ENCODE results near the gene GPLD1. TPM values are rescaled to one million over a fixed set of nuclear protein-coding genes. Genes with fewer than 3 reads are reported as not detected.

The GPLD1 gene
- 0.15 and 0.17 TPM in 2 replicates for total RNA-seq

GRCh38 chr6:24489470-24489869 is at the start of gene GPLD1:
GPLD1 (minus strand) TSS chr6:24489578; CDS start chr6:24489511, 67 bp downstream.

GRCh38 chr6:24494821-24495795 is 5.7 kb upstream of the GPLD1 start, which contains the start of gene ALDH5A1:
ALDH5A1 (plus strand) TSS chr6:24494969; CDS start chr6:24494997, 28 bp downstream.

DNA sequence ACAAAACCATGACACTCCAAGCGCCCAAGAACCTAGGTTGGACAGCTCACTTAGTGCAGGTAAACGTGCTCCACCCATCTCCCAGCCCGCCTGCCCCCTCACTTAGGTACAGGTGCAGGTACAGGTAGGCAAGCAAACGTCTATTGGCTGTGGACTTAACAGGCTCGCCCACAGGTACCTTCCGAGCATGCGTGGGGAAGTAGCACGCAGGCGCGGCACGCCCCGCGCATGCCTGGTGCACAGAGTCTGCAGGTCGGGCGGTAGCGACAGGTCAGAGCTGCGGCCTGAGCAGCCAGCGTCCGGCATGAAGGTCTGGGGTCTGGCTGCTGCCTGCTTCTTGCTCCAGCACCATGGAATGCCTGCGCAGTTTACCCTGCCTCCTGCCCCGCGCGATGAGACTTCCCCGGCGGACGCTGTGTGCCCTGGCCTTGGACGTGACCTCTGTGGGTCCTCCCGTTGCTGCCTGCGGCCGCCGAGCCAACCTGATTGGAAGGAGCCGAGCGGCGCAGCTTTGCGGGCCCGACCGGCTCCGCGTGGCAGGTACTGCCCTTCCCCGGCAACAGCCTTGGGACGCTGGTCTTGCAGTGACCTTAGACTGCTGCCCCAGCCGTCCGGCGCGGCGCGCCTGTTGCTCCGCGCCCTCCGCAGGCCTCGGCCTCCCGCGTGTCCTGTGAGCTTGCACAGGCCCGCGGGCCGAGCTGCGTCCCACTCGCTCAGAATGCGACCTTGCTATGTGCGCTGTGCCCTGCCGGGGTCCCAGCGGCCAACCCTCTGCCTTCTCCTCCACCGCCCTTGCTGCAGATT is 86.5 kb downstream of the GPLD1 start, which contains the start of gene MRS2:
Gene MRS2, plus strand, starts transcription at position 240 of the 804 bp plus-strand sequence. Its CDS starts 111 bp downstream, at position 351.

Other genes starting within 250 kb of the GPLD1 start
- not detected in 2 replicates for gene DCDC2, start 131.5 kb downstream of the GPLD1 start, total RNA-seq
- gene MRS2, start 86.6 kb downstream of the GPLD1 start, total RNA-seq, result 20.5 and 22.2 TPM in 2 replicates
- 0.15 and 0.17 TPM in 2 replicates for gene ALDH5A1, start 5.4 kb upstream of the GPLD1 start, total RNA-seq
- gene KIAA0319, start 156.6 kb upstream of the GPLD1 start, total RNA-seq, result not detected in 2 replicates
- 17.7 and 19.0 TPM in 2 replicates for gene TDP2, start 177.3 kb upstream of the GPLD1 start, total RNA-seq
- 4.9 and 5.5 TPM in 2 replicates for gene ACOT13, start 177.5 kb upstream of the GPLD1 start, total RNA-seq
- 74.2 and 76.2 TPM in 2 replicates for gene C6orf62, start 229.6 kb upstream of the GPLD1 start, total RNA-seq